GM21737 (cell line): ENCODE results near the gene TOPBP1.
"Not testable (repeated sequence)": the region's sequence is repeated elsewhere in the genome, so short reads cannot be mapped to it uniquely, and the experiment has no call there.

Experiments used
- ATAC-seq: cut with Tn5 transposase; IDR thresholded peaks from one replicate; pipeline ENCODE4 v1.9.1; 2021; ENCODE audit warnings: mild to moderate bottlenecking, moderate library complexity; ENCODE audit not compliant: unreplicated experiment

TOPBP1 gene

GRCh38 chr3:133573629-133574194 is 88.0 kb downstream of the TOPBP1 start, which contains the start of gene CDV3:
Gene CDV3 (plus strand): TSS chr3:133573686. CDS start chr3:133574045, 359 bp downstream.
- peak; percentile 26 for ATAC-seq

GRCh38 chr3:133573054-133573628 is 88.6 kb downstream of the TOPBP1 start:
- peak; percentile 70 for ATAC-seq

GRCh38 chr3:133572158-133573053 is 89.3 kb downstream of the TOPBP1 start:
- no peak for ATAC-seq

- no peak for ATAC-seq
These were observed 90.8 kb downstream of the TOPBP1 start for GRCh38 chr3:133570937-133571320.

- no peak for ATAC-seq
These were observed 91.4 kb downstream of the TOPBP1 start for GRCh38 chr3:133570139-133570936.

- no peak for ATAC-seq
These were observed 93.3 kb downstream of the TOPBP1 start for GRCh38 chr3:133568294-133569014.

GRCh38 chr3:133563816-133564215 is 97.9 kb downstream of the TOPBP1 start:
- ATAC-seq, result no peak

GRCh38 chr3:133563186-133563591 is 98.6 kb downstream of the TOPBP1 start:
- ATAC-seq, result no peak

- ATAC-seq, result no peak
These were observed 99.4 kb downstream of the TOPBP1 start for GRCh38 chr3:133562376-133562775.

GRCh38 chr3:133561679-133562078 is 100.1 kb downstream of the TOPBP1 start:
- no peak for ATAC-seq

GRCh38 chr3:133551589-133551988 is 110.2 kb downstream of the TOPBP1 start:
- not testable (repeated sequence) for ATAC-seq
